K562 (cell line): ENCODE measurements around the gene SPATA31D4. TPM values are rescaled to one million over a fixed set of nuclear protein-coding genes. Genes with fewer than 3 reads are reported as not detected.

Experiments used
- ATAC-seq: fragments of 200-7000 bp; cut with Tn5 transposase; 3 replicates; pipeline ENCODE4 v1.9.1; 2020; ENCODE audit warnings: moderate library complexity
- BruUV-seq: library from RNA; stranded (reverse); fragments of 400-500 nt; replicated peaks from 2 replicates; lab custom pipeline; 2021; lab: Mats Ljungman, UMichigan
- CTCF ChIA-PET: fragments of 300-600 bp; formaldehyde crosslinking; extraction: SDS; loops from one replicate; lab custom pipeline; 2021; ENCODE audit warnings: low intra/inter-chr PET ratio; lab: Yijun Ruan, JAX
- POLR2A ChIA-PET: fragments of 300-600, 350-650 bp; sonication (Branson Sonifier 250); formaldehyde crosslinking; extraction: SDS; loops from one replicate; lab custom pipeline; 2021; ENCODE audit warnings: antibody characterized with exemption, inconsistent platforms; lab: Yijun Ruan, JAX
- DNase-seq, 4 experiments: peaks; one replicate each; pipeline versions ENCODE4 v3.0.0 to v3.0.0-alpha.2; 2011 to 2018; ENCODE audit warnings: low spot score in 3 of 4, mixed read lengths in 3 of 4; ENCODE audit errors: extremely low read depth in 1 of 4
- FAIRE-seq: peaks from 2 replicates; lab custom pipeline; 2011; peaks lifted over from hg19 to GRCh38; lab: Jason Lieb, UNC
- H2AFZ ChIP-seq: 2 replicates; pipeline ENCODE4 v1.6.0; 2011; ENCODE audit warnings: low read depth, low read length, control low read depth, inconsistent platforms
- H3K27ac ChIP-seq: fragments of 200-600 bp; 3 replicates; pipeline ENCODE4 v1.8.0; 2011; ENCODE audit warnings: low read depth, mild to moderate bottlenecking, control low read depth, inconsistent platforms, low read length, moderate library complexity, mixed read lengths; ENCODE audit errors: extremely low read depth
- H3K27me3 ChIP-seq, 2 experiments: fragments of 300-600 bp in 1 of 2; 2 replicates in 1 of 2; 3 replicates in 1 of 2; pipeline versions ENCODE4 v1.6.0 to v1.8.0; 2011; ENCODE audit warnings: inconsistent platforms in 2 of 2, low read length in 2 of 2, mild to moderate bottlenecking in 1 of 2, mixed read lengths in 1 of 2, moderate library complexity in 1 of 2; ENCODE audit not compliant: control insufficient read depth in 2 of 2, insufficient read depth in 2 of 2
- H3K36me3 ChIP-seq: fragments of 300-600 bp; 3 replicates; pipeline ENCODE4 v1.8.0; 2011; ENCODE audit warnings: mild to moderate bottlenecking, low read length, inconsistent platforms; ENCODE audit not compliant: control insufficient read depth, insufficient read depth
- H3K4me1 ChIP-seq, 2 experiments: fragments of 200-600 bp in 1 of 2; replicated peaks in 1 of 2; 2 replicates in 1 of 2; 3 replicates in 1 of 2; pipeline versions ENCODE4 v1.5.1 to v1.8.0; 2011; ENCODE audit warnings: inconsistent platforms in 2 of 2, low read length in 2 of 2, mild to moderate bottlenecking in 1 of 2, mixed read lengths in 1 of 2, moderate library complexity in 1 of 2; ENCODE audit not compliant: control insufficient read depth in 2 of 2, insufficient read depth in 2 of 2
- H3K4me2 ChIP-seq: 2 replicates; pipeline ENCODE4 v1.6.1; 2011; ENCODE audit warnings: low read length, control low read depth, inconsistent platforms, mixed read lengths; ENCODE audit not compliant: insufficient read depth
- H3K4me3 ChIP-seq: fragments of 200-600 bp; sonication (generic), shearing (Covaris generic); 2 replicates; pipeline ENCODE4 v1.5.1; 2016; ENCODE audit warnings: control low read depth, inconsistent platforms
- H3K79me2 ChIP-seq: fragments of 200-600 bp; 3 replicates; pipeline ENCODE4 v1.8.0; 2011; ENCODE audit warnings: low read length, inconsistent platforms; ENCODE audit not compliant: control insufficient read depth, insufficient read depth
- H3K9ac ChIP-seq, 2 experiments: 2 replicates each; pipeline versions ENCODE4 v1.6.0 to v1.6.1; 2011; ENCODE audit warnings: low read depth in 2 of 2, low read length in 2 of 2, control low read depth in 1 of 2, inconsistent platforms in 1 of 2, mild to moderate bottlenecking in 1 of 2, mixed read lengths in 1 of 2; ENCODE audit not compliant: insufficient read depth in 1 of 2
- H3K9me1 ChIP-seq: one replicate; pipeline ENCODE4 v1.6.0; 2011; ENCODE audit warnings: inconsistent platforms, mild to moderate bottlenecking, low read length, moderate library complexity; ENCODE audit not compliant: control insufficient read depth, insufficient read depth
- H3K9me3 ChIP-seq: replicated peaks from 2 replicates; pipeline ENCODE4 v1.5.1; 2011; ENCODE audit warnings: low read depth, low read length, inconsistent platforms; ENCODE audit not compliant: control insufficient read depth, insufficient read depth
- H4K20me1 ChIP-seq: replicated peaks from 2 replicates; pipeline ENCODE4 v1.6.1; 2011; ENCODE audit warnings: low read length, inconsistent platforms, mixed read lengths; ENCODE audit not compliant: control insufficient read depth, insufficient read depth
- DEAF1 ChIP-seq: fragments of 450-650 bp; formaldehyde crosslinking; IDR thresholded peaks from 2 replicates; pipeline ENCODE4 v1.4.0; 2020; ENCODE audit warnings: mild to moderate bottlenecking, moderate library complexity
- E2F1 ChIP-seq: sonication (generic); formaldehyde crosslinking; IDR thresholded peaks from 2 replicates; pipeline ENCODE4 v1.8.1; 2023; ENCODE audit warnings: mild to moderate bottlenecking, missing genetic modification reagents, moderate library complexity
- ELK1 ChIP-seq: sonication (generic); formaldehyde crosslinking; IDR thresholded peaks from 2 replicates; pipeline ENCODE4 v1.8.1; 2022; ENCODE audit warnings: missing genetic modification reagents
- GTF2A2 ChIP-seq: IDR thresholded peaks from 2 replicates; pipeline ENCODE4 v1.6.1; 2016; ENCODE audit warnings: mild to moderate bottlenecking, missing genetic modification characterization, missing compliant biosample characterization
- HDAC2 ChIP-seq: fragments of 450-650 bp; IDR thresholded peaks from 2 replicates; pipeline ENCODE4 v1.6.1; 2016; ENCODE audit warnings: mild to moderate bottlenecking
- POLR3G ChIP-seq: IDR thresholded peaks from 2 replicates; pipeline ENCODE4 v1.6.1; 2011; ENCODE audit not compliant: insufficient read length, insufficient replicate concordance; ENCODE audit errors: extremely low read depth
- ZNF609 ChIP-seq: sonication (generic); formaldehyde crosslinking; IDR thresholded peaks from 2 replicates; pipeline ENCODE4 v1.8.1; 2023; ENCODE audit warnings: missing genetic modification reagents, mild to moderate bottlenecking, borderline replicate concordance
- WGBS: fragments of 100-300 bp; shearing (Covaris generic); methylation state at CpG from one replicate; pipeline ENCODE4 v1.1.6; 2016; ENCODE audit warnings: low coverage, mixed read lengths; ENCODE audit not compliant: insufficient coverage; ENCODE audit errors: missing lambda C conversion rate; 5-methylcytosine and 5-hydroxymethylcytosine counted together
- in situ Hi-C: fragments of 300-500 bp; cut with MboI; formaldehyde crosslinking; loops from 4 replicates; pipeline ENCODE4 v1.15.0; 2018; ENCODE audit warnings: inconsistent platforms, mixed read lengths
- intact Hi-C: fragments of 100-400 bp; cut with micrococcal nuclease; formaldehyde crosslinking; loops from 2 replicates; pipeline ENCODE4 v1.14.2; 2022
- polyA plus RNA-seq, 8 experiments: library from polyadenylated mRNA; depleted of rRNA in 4 of 8; stranded (reverse) in 5 of 8; unstranded in 3 of 8; fragments of >200 nt; fragmentation: Nextera tagmentation in 2 of 8; fragmentation: Illumina TruSeq in 1 of 8; extraction: Ambion mirVana in 2 of 8; extraction: Trizol in 1 of 8; gene quantifications; 2 replicates each; pipeline versions ENCODE4 v1.2.1 to v1.2.3, GENCODE V29; 2011 to 2014; ENCODE audit warnings: inconsistent platforms in 1 of 8, missing spikeins in 1 of 8
- total RNA-seq, 7 experiments: library from RNA; depleted of rRNA in 6 of 7; stranded (reverse); fragments of >200 nt in 6 of 7; fragmentation: Illumina TruSeq in 2 of 7; extraction: Trizol in 2 of 7; gene quantifications; 2 replicates each; pipeline versions ENCODE4 v1.2.1 to v1.2.3, GENCODE V29; 2011 to 2021; ENCODE audit warnings: low replicate concordance in 1 of 7

SPATA31D4 gene
- total and polyA plus RNA-seq, 9 of the 15 experiments (the other 6 are each of a cell fraction or from before 2014, with no cell fraction given): not detected

- 0% methylated on average over 3 of the region's 3 CpGs for WGBS
- intact Hi-C loops (no loop called here), in situ Hi-C loops (no loop called here)
- Histone ChIP-seq H3K9me1 (no peaks in the 10 kb centered on the region), H3K36me3 (no peaks in the 10 kb centered on the region), H2AFZ (no peak overlapping the region), H3K4me3 (no peak overlapping the region), H3K79me2 (no peaks in the 10 kb centered on the region), H3K27me3 (no peaks in the 10 kb centered on the region), H3K9ac (no peak overlapping the region), H3K27ac (no peak overlapping the region), H3K4me2 (no peak overlapping the region), H4K20me1 (no peaks in the 10 kb centered on the region), H3K9me3 (no peaks in the 10 kb centered on the region), H3K4me1 (no peaks in the 10 kb centered on the region)
- ATAC-seq (no peak), DNase-seq (no peak), FAIRE-seq (no peak)
- BruUV-seq: no TSS peak
- TF ChIP-seq HDAC2 (no peak), ELK1 (no peak), GTF2A2 (no peak)
- CTCF ChIA-PET: no interaction called here
- POLR2A ChIA-PET: no interaction called here
Measured at GRCh38 chr9:81906671-81907070, 21.6 kb upstream of the SPATA31D4 start.

- Histone ChIP-seq H3K9me3 (no peaks in the 10 kb centered on the region), H3K4me1 (no peaks in the 10 kb centered on the region), H3K27ac (no peak overlapping the region), H4K20me1 (no peaks in the 10 kb centered on the region), H3K9me1 (no peaks in the 10 kb centered on the region), H3K36me3 (no peaks in the 10 kb centered on the region), H3K4me2 (no peak overlapping the region), H3K9ac (no peak overlapping the region), H2AFZ (no peak overlapping the region), H3K4me3 (no peak overlapping the region), H3K79me2 (no peaks in the 10 kb centered on the region), H3K27me3 (no peaks in the 10 kb centered on the region)
- no TSS peak for BruUV-seq
- DNase-seq: no peak
- 0% methylated on average over 6 of the region's 6 CpGs for whole genome bisulfite sequencing
- no peak for ATAC-seq
- intact Hi-C loops (no loop called here), in situ Hi-C loops (no loop called here)
- CTCF ChIA-PET: no interaction called here
- FAIRE-seq: no peak
- POLR2A ChIA-PET: no interaction called here
- TF ChIP-seq DEAF1 (CRISPR knock-in tag) (no peak), ZNF609 (CRISPR knock-in tag) (no peak), POLR3G (no peak), E2F1 (CRISPR knock-in tag) (no peak)
Measured at GRCh38 chr9:81912135-81912534, 16.1 kb upstream of the SPATA31D4 start.
